Measurements from ENCODE around the gene SDK2.

GRCh38 chr17:73494950-73495349, 149.3 kb downstream of the SDK2 start:
- no peak for TF ChIP-seq EZH2 (IDR thresholded peaks at IDR 0.05; ENCODE audit: low read depth, low read length, severe bottlenecking)
- TF ChIP-seq TBP (IDR thresholded peaks at IDR 0.05; ENCODE audit: low read depth, low read length): no peak
- no peak for TF ChIP-seq RFX5 (IDR thresholded peaks at IDR 0.05; ENCODE audit: borderline replicate concordance, low read depth, low read length)
- TF ChIP-seq GTF2F1 (IDR thresholded peaks at IDR 0.05; ENCODE audit: borderline replicate concordance, low read depth, low read length): no peak
